Kidney (tissue), 14 donors: ENCODE measurements around the gene CD180. TPM values are rescaled to one million over a fixed set of nuclear protein-coding genes. Genes with fewer than 3 reads are reported as not detected.

Experiments
- DNase-seq, 5 donors: peaks; one replicate each; pipeline ENCODE4 v3.0.0-alpha.2; 2013 to 2020
- FAIRE-seq: peaks from 2 replicates; lab custom pipeline; 2012; peaks lifted over from hg19 to GRCh38; lab: Jason Lieb, UNC
- H3K27ac ChIP-seq, 2 donors: one replicate each; pipeline ENCODE4 v1.7.0; 2013; ENCODE audit warnings: low read depth in 2 of 2, low read length in 2 of 2, inconsistent platforms in 1 of 2
- H3K27me3 ChIP-seq: one replicate; pipeline ENCODE4 v1.7.1; 2013; ENCODE audit warnings: low read length, inconsistent platforms; ENCODE audit not compliant: control insufficient read depth, insufficient read depth
- H3K36me3 ChIP-seq, 3 donors: one replicate each; pipeline versions ENCODE4 v1.7.0 to v1.7.1; 2013; ENCODE audit warnings: low read length in 3 of 3, control low read depth in 1 of 3, inconsistent platforms in 1 of 3; ENCODE audit not compliant: insufficient read depth in 3 of 3, control insufficient read depth in 2 of 3
- H3K4me1 ChIP-seq, 3 donors: one replicate each; pipeline versions ENCODE4 v1.7.0 to v1.7.1; 2013; ENCODE audit warnings: low read length in 3 of 3, inconsistent platforms in 1 of 3, low read depth in 1 of 3; ENCODE audit not compliant: control insufficient read depth in 2 of 3, insufficient read depth in 2 of 3
- H3K4me3 ChIP-seq, 3 donors: one replicate each; pipeline versions ENCODE4 v1.7.0 to v1.8.1; 2013; ENCODE audit warnings: low read length in 3 of 3, control low read depth in 1 of 3, inconsistent platforms in 1 of 3
- H3K9ac ChIP-seq, 3 donors: one replicate each; pipeline versions ENCODE4 v1.7.0 to v1.7.1; 2013; ENCODE audit warnings: low read length in 3 of 3, control low read depth in 1 of 3, inconsistent platforms in 1 of 3
- H3K9me3 ChIP-seq, 3 donors: one replicate each; pipeline versions ENCODE4 v1.7.0 to v1.7.1; 2013; ENCODE audit warnings: low read length in 3 of 3, control low read depth in 1 of 3, inconsistent platforms in 1 of 3; ENCODE audit not compliant: control insufficient read depth in 2 of 3, insufficient read depth in 1 of 3
- CTCF ChIP-seq: IDR thresholded peaks from 3 replicates; pipeline ENCODE4 v1.5.1; 2012; ENCODE audit warnings: mild to moderate bottlenecking, moderate library complexity, borderline replicate concordance; ENCODE audit not compliant: insufficient read depth; ENCODE audit errors: extremely low read depth
- intact Hi-C: fragments of 100-400 bp; cut with DNase I; formaldehyde crosslinking; loops from one replicate; pipeline ENCODE4 v1.11.1; 2022
- polyA plus RNA-seq: library from polyadenylated mRNA; stranded (reverse); fragments of 350-450 nt; fragmentation: Illumina TruSeq; extraction: RNeasy Lipid Tissue Mini Kit (QIAGEN cat#74804); gene quantifications from one replicate; pipeline ENCODE4 v1.2.3, GENCODE V29; 2014; ENCODE audit warnings: low read depth, low replicate concordance; ENCODE audit not compliant: insufficient read depth
- total RNA-seq: library from RNA; stranded (reverse); fragmentation: NEBNext Ultra II Directional; extraction: Animal tissue kit (Norgen Biotek cat#: 25700); gene quantifications from one replicate; pipeline ENCODE4 v1.2.1, GENCODE V29; 2021
- donor health status: control.
- donor health status: control.
- donor health status: control.
- donor health status: control.
- donor health status: control.
- donor health status: DM: yes; HTN: yes; CAD: no.
- donor health status: Normal renal cell carcinoma (clear cell type).

Gene CD180
- total and polyA plus RNA-seq, 2 donors from 2014 or later, result 0.28 to 3.3 TPM

- FAIRE-seq (no peak), DNase-seq (no peak)
- TF ChIP-seq CTCF, result no peak
- no peaks in the 10 kb centered on the region for H3K9me3 ChIP-seq
- peaks cover 0 to 5% (median 0%) of the 10 kb centered on the region in 3 donors for H3K4me1 ChIP-seq
- no peak overlapping the region for H3K9ac ChIP-seq
- H3K4me3 ChIP-seq, result no peak overlapping the region
- intact Hi-C loops, result no loop called here
- H3K27me3 ChIP-seq, result no peaks in the 10 kb centered on the region
- H3K27ac ChIP-seq, result no peak overlapping the region
- no peaks in the 10 kb centered on the region for H3K36me3 ChIP-seq
These were observed 11.8 kb upstream of the CD180 start for GRCh38 chr5:67208403-67208802.

- Histone ChIP-seq H3K36me3 (no peaks in the 10 kb centered on the region), H3K9ac (no peak overlapping the region), H3K4me3 (no peak overlapping the region), H3K27me3 (no peaks in the 10 kb centered on the region), H3K4me1 (peaks cover 0 to 5% (median 0%) of the 10 kb centered on the region in 3 donors), H3K27ac (no peak overlapping the region), H3K9me3 (no peaks in the 10 kb centered on the region)
- FAIRE-seq, result no peak
- peak in 1 of 5 donors; percentile 72 for DNase-seq
- no peak for TF ChIP-seq CTCF
- intact Hi-C loops, result no loop called here
These were observed 10.3 kb upstream of the CD180 start for GRCh38 chr5:67206929-67207328.

- intact Hi-C loops, result no loop called here
- Histone ChIP-seq H3K27ac (no peak overlapping the region), H3K9me3 (no peaks in the 10 kb centered on the region), H3K4me3 (no peak overlapping the region), H3K9ac (no peak overlapping the region), H3K4me1 (peaks cover 0 to 5% (median 0%) of the 10 kb centered on the region in 3 donors), H3K27me3 (no peaks in the 10 kb centered on the region), H3K36me3 (no peaks in the 10 kb centered on the region)
- no peak for FAIRE-seq
- no peak for TF ChIP-seq CTCF
- DNase-seq, result no peak
These were observed 9.9 kb upstream of the CD180 start for GRCh38 chr5:67206461-67206860.

GRCh38 chr5:67205981-67206380, 9.4 kb upstream of the CD180 start:
- Histone ChIP-seq H3K9ac (no peak overlapping the region), H3K9me3 (no peaks in the 10 kb centered on the region), H3K27me3 (no peaks in the 10 kb centered on the region), H3K27ac (no peak overlapping the region), H3K4me3 (no peak overlapping the region), H3K4me1 (peaks cover 0 to 5% (median 0%) of the 10 kb centered on the region in 3 donors), H3K36me3 (no peaks in the 10 kb centered on the region)
- DNase-seq, result no peak
- intact Hi-C loops, result no loop called here
- TF ChIP-seq CTCF, result no peak
- FAIRE-seq, result no peak
